HCEC 1CT (cell line): ENCODE results near the gene FLRT2.

Experiments used
- DNase-seq: peaks from one replicate; pipeline ENCODE4 v3.0.0-alpha.2; 2017

The FLRT2 gene

GRCh38 chr14:85566603-85567002, 36.7 kb downstream of the FLRT2 start:
- peak; percentile 94 for DNase-seq

- DNase-seq, result no peak
These were observed 42.1 kb downstream of the FLRT2 start for GRCh38 chr14:85572011-85572410.

GRCh38 chr14:85572845-85573244, 42.9 kb downstream of the FLRT2 start:
- DNase-seq, result peak; percentile 93

DNA sequence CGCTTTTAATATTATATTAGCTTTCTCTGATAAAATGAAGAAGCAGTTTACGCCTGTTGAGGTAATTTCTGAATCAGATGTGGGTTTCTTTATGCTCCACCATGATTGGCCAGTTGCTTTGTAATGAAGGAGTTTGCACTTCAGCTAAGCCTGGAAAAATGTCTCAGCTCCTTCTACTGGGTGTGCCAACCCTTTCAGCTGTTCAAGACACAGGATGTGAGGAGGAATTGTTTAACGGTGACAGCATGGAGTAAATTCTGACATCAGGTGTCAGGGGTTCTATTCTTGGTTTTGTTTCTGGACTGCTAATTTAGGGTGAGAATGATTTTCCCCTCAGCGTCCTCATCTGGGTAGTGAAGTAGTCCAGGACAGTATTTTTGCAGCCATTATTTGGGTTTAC, 43.5 kb downstream of the FLRT2 start:
- DNase-seq, result peak; percentile 35

DNA sequence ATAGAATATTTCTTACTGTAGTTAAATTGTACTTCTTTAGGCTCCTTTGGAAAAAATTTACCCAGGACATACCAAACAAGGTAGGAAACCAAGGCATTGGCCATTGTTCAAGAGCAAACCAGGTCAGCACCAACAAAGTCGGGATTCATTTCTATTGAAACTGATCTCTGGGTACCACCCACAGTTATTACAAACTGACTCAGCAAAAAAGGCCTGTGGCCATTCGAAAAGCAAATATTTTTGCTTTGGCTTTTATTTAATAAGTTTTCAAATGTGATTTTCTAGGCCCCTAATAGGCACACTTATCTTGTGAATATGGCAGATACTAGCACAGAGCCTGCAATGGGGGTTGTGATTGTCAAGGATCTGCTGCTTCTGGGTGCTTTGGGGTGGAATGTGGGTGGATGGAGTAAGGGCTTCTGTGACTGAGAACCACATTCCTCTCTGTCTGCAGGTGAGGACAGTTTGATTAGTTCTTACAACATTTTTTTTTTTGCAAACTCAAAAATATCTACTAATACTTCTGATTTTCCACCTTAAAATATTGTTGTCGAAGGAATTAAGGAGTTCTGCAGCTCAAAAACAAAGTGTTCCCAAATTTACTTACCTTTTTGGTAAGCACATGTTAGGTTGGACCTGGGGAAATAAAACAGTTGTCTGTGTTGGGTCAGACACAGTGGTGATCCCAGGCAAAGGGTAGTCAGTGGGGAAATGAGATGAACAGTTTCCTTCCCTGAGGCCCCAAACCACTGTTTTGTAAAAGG, 45.1 kb downstream of the FLRT2 start:
- no peak for DNase-seq

DNA sequence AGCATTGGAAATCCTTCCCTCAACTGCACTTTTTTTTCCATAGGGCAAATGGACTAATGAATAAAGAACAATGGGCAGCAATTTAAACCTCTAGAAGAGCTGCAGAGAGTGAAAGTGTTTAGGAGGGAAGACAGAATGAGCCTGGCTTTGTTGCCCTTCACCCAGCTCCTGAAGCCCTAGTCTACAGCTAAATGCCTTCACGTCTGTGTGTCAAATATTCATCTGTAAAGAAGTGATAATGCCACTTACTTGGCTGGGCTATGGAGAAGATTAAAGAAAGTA, 45.6 kb downstream of the FLRT2 start:
- DNase-seq, result no peak

GRCh38 chr14:85576218-85576617, 46.3 kb downstream of the FLRT2 start:
- no peak for DNase-seq

DNA sequence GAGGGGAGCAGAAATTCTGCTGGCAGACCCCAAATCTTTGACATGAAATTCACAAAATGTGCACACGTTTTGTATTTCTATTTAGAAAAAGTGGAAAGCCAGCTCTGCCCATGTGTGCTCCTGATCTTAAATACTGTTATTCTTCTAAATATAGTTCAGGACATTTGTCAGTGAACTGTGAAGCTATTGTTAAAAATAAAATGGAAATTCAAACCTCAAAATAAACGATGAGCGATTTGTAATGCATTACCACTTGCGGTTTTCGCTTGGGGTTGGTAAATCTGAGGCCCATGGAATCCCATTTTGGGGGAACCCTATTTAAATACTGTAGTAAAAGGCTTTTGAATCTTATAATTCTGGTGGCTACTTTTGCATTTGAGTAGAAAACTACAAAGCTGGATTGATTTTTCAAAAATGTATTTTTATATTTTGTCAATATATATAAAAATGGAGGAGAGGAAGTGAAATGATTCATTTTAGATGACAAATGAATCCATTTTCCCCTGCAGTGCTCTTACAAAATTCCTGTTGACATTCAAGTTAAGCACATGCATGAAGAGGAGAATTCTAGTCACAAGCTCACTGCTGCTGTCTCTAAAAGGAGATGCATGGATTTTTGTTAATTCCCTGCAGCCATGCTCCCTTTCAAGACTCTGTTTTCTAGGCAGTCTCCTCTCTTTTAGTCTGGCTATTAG, 47.1 kb downstream of the FLRT2 start:
- DNase-seq, result peak; percentile 84

DNA sequence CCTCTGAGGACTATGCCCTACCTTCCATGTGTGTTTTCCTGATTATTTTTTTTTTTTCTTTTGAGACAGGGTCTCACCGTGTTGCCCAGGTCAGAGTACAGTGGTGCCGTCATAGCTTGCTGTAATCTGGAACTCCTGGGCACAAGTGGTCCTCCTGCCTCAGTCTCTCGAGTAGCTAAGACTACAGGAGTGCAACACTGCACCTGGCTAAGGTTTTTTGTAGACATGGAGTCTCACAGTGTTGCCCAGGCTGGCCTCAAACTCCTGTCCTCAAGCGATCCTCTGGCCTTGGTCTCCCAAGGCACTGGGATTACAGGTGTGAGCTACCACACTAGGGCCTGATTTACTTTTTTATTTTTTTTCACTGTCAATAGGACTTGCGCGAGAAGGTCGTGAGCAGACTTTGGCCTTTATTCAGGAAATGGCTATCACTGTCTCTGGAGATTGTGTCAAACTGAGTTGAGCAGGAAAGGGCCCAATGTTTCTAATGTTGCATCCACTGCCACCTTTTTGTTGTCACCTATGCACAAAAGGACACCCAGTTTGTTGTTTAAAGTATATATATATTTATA, 47.7 kb downstream of the FLRT2 start:
- no peak for DNase-seq

GRCh38 chr14:85578357-85578756, 48.4 kb downstream of the FLRT2 start:
- no peak for DNase-seq

GRCh38 chr14:85578930-85579329, 49.0 kb downstream of the FLRT2 start:
- DNase-seq, result no peak

DNA sequence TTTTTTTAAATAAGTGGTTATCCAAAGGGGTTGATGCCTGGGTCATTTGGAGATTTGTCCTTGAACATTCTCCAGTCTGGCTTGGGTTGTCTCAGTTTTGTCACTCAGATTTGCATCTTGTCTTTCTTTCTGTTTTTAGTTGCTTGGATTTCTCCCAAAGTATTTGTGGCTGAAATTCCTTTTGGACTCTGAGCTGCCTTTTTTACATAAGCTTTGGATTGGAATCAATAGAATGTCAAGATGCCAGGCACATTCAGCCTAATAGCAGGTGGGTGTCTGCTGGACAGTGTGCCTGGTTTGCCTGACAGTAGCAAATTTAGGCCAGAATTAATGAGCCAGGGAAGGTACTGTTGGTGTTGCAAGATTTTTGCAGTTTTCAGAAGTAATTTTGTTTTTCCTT, 50.0 kb downstream of the FLRT2 start:
- no peak for DNase-seq

- DNase-seq, result peak; percentile 70
These were observed 50.7 kb downstream of the FLRT2 start for GRCh38 chr14:85580536-85581140.

GRCh38 chr14:85581691-85582090, 51.7 kb downstream of the FLRT2 start:
- no peak for DNase-seq

DNA sequence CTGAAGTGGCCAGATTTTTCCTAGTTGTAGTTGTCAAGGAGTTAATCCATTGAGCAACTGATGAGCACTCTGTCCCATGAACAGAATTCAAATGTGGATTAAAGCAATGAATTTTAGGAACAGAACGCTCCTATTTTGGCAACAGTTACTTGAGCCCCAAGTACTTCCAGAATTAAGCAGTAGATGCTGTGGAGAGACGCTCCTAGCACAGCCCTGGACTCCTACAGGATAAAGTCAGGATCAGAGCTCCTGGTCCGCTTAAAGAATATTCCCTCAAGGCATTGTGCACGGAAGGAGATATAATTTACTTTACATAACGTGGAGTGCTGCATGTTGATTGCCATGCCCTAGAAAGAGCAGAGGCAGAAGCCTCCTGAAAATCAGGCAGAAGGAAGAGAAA, 53.4 kb downstream of the FLRT2 start:
- DNase-seq, result no peak

DNA sequence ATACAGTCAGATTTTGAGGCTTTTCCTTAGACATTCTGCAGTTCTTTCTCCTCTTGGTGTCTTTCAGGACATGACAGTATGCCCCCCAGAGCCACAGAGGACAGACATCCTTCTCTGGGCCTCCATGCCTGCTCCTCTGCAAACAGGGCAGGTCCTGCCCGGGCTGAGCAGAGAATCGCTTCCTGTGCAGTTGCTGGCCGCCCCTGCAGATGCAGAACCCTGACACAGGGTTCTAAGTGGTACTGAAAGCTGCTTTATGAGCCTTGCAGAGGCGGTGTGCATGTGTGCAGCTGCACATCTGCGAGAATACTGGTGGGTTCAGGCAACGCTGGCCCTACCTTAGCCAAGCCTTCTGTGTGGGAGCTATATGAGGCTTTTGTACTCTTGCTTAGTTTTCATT, 54.5 kb downstream of the FLRT2 start:
- DNase-seq, result no peak

GRCh38 chr14:85587151-85587711, 57.3 kb downstream of the FLRT2 start:
- DNase-seq, result peak; percentile 81

DNA sequence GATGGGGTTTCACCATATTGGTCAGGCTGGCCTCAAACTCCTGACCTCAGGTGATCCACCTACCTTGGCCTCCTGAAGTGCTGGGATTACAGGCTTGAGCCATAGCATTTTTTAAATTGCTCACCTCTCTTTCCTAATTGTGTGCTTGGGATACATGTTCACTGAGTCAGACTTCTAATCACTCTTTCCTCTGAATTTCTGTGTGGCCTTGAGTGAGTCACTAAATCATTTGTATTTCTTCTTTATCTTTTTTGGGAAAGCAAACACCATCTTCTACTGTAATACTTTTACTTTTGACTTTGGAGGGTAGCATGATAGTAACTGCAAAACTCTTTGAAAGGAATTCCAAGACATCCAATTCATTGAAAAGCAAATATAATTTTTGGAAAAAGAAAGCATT, 60.8 kb downstream of the FLRT2 start:
- DNase-seq, result peak; percentile 55

GRCh38 chr14:85594217-85594616, 64.3 kb downstream of the FLRT2 start:
- no peak for DNase-seq

GRCh38 chr14:85595981-85596380, 66.0 kb downstream of the FLRT2 start:
- DNase-seq, result no peak

DNA sequence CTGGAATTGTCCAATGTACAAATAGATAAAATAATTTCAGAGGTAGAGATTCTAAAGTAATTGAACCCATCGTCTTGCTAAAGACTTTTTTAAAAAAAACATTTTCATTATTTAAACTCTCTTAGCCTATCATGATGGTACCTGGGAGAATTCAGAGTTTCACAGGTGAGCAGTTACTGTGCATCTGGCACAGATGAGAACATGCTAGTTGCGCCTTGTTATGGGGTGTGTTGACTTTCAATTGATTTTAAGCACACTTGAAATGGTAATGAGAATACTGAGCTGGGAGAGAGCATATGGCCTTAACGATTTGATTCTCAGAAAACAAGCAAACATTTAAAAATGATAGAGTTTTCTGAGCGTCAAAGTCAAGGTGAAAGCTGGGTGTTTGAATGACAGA, 66.6 kb downstream of the FLRT2 start:
- DNase-seq, result no peak

DNA sequence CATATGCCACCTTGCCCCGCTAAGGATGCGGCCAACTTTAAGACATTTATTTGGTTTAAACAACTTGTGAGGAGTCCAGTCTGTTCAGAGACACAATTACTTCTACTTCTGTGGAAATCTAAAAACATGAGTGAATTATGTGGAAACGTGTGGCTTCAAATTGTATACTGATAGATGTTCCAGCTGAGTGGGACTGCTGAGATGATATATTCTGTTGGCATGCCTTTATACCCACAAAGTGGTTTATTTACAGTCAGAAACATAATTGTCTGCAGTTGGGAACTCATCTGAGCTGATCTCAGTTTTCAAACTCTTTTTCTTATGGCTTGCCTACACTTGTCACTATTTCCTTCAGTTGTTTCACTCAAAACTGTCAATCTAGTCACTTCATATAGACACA, 67.8 kb downstream of the FLRT2 start:
- no peak for DNase-seq

DNA sequence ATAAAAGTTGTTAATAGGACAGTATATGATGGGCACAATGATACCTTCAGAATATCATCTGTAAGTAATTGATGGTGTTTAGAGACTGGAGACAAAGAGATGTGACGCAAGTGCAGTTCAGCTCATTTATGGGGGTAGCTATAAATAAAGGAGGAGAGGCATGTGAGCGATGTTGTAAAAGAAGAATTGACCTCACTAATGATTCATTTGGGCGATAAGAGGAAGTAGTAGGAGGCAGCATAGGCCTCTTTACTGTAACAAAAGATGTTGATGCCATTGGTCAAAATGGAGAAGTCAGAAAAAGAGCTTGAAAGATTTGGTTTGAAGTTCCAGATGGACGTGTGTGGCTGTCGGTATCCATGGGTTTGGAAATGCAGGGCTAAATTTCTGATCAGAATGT, 70.0 kb downstream of the FLRT2 start:
- DNase-seq, result peak; percentile 39

- no peak for DNase-seq
These were observed 71.3 kb downstream of the FLRT2 start for GRCh38 chr14:85601246-85601645.
